Effector memory CD4-positive, alpha-beta T cell (primary cell): ENCODE results near the gene CAPN9.

Experiments
- DNase-seq, 3 donors: peaks; one replicate each; pipeline ENCODE4 v3.0.0-alpha.2; 2020
- H3K27ac ChIP-seq: 2 replicates; pipeline ENCODE4 v1.7.0; 2013; ENCODE audit warnings: mild to moderate bottlenecking, low read length, moderate library complexity; ENCODE audit not compliant: insufficient read depth, poor library complexity, severe bottlenecking
- H3K27me3 ChIP-seq: replicated peaks from 2 replicates; pipeline ENCODE4 v1.7.0; 2013; ENCODE audit warnings: mild to moderate bottlenecking, low read length; ENCODE audit not compliant: insufficient read depth, control insufficient read depth, poor library complexity, severe bottlenecking
- H3K36me3 ChIP-seq: 2 replicates; pipeline ENCODE4 v1.7.0; 2013; ENCODE audit warnings: mild to moderate bottlenecking, low read length, moderate library complexity; ENCODE audit not compliant: control insufficient read depth, insufficient read depth
- H3K4me1 ChIP-seq: 2 replicates; pipeline ENCODE4 v1.7.0; 2013; ENCODE audit warnings: low read length, mild to moderate bottlenecking; ENCODE audit not compliant: control insufficient read depth, insufficient read depth, poor library complexity, severe bottlenecking
- H3K4me3 ChIP-seq: 2 replicates; pipeline ENCODE4 v1.7.0; 2013; ENCODE audit warnings: low read length, low read depth, mild to moderate bottlenecking; ENCODE audit not compliant: insufficient read depth, poor library complexity, severe bottlenecking
- H3K9me3 ChIP-seq: 2 replicates; pipeline ENCODE4 v1.7.0; 2013; ENCODE audit warnings: mild to moderate bottlenecking, low read length, moderate library complexity; ENCODE audit not compliant: control insufficient read depth

CAPN9 gene

DNA sequence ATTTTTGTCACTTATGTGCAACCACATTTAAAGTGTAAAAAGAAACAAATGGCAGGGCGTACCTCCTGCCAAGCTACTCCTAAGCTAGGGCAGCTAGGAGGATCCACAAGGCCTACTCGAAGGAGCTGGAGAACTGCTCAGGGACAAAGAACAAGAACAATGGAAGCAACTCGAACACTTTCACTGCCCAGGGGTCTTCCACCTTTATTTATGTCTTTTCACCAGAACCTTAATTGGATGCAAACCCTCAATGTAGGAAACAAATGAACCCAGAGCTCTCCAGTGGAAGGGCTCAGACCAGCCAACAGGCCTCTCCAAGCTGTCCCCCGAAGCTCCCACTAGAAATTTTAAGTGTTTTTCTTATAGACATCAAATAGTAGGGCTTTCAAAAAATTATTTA, 81.2 kb downstream of the CAPN9 start:
- Histone ChIP-seq H3K9me3 (no peaks in the 10 kb centered on the region), H3K4me1 (no peaks in the 10 kb centered on the region), H3K36me3 (no peaks in the 10 kb centered on the region), H3K27ac (no peak overlapping the region), H3K27me3 (no peaks in the 10 kb centered on the region), H3K4me3 (no peak overlapping the region)
- DNase-seq: no peak

DNA sequence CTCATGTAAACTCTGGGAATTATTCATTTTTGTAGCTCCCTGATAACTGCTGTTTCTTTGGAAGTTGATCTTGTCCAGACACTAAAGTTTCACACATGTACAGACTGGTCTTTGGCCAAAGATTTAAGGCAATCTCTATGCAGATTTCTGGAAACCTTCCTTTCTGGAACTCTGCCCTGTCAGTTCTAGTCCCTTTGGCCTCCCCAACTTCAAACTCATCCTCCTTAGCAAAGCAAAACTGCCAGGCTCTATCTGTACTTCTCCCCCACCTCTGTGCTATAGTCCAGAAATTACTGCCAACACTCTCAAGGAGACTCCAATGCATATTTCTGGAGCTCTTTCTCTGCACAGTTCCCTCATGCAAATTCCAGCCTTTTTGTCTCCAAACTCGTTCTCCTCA, 84.6 kb downstream of the CAPN9 start:
- Histone ChIP-seq H3K4me3 (no peak overlapping the region), H3K36me3 (no peaks in the 10 kb centered on the region), H3K27me3 (no peaks in the 10 kb centered on the region), H3K27ac (no peak overlapping the region), H3K9me3 (no peaks in the 10 kb centered on the region), H3K4me1 (no peaks in the 10 kb centered on the region)
- no peak for DNase-seq

- Histone ChIP-seq H3K36me3 (no peaks in the 10 kb centered on the region), H3K9me3 (no peaks in the 10 kb centered on the region), H3K27ac (no peak overlapping the region), H3K4me3 (no peak overlapping the region), H3K27me3 (no peaks in the 10 kb centered on the region), H3K4me1 (no peaks in the 10 kb centered on the region)
- no peak for DNase-seq
Measured at GRCh38 chr1:230832476-230832875, 85.3 kb downstream of the CAPN9 start.

- DNase-seq: no peak
- H3K27me3 ChIP-seq: no peaks in the 10 kb centered on the region
- H3K27ac ChIP-seq: no peak overlapping the region
- no peaks in the 10 kb centered on the region for H3K4me1 ChIP-seq
- H3K9me3 ChIP-seq: no peaks in the 10 kb centered on the region
- no peaks in the 10 kb centered on the region for H3K36me3 ChIP-seq
- H3K4me3 ChIP-seq: no peak overlapping the region
Measured at GRCh38 chr1:230833511-230833910, 86.3 kb downstream of the CAPN9 start.

DNA sequence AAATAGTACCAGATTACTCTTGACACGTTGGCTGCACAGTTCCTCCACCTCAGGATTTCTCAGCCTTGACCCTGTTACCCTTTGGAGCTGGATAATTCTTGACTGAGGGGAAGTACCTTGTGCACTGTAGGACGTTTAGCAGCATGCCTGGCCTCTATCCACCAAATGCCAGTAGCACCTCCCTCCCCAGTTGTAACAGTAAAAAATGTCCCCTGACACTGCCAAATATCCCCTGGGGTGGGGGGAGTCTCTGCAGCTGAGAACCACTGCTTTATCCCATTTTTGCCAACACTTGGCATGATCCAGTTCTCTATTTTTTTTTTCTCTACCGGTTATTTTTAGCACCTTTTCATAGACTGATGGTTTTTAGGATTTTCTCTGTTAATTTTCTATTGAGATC, 87.1 kb downstream of the CAPN9 start:
- Histone ChIP-seq H3K9me3 (no peaks in the 10 kb centered on the region), H3K4me1 (no peaks in the 10 kb centered on the region), H3K27me3 (no peaks in the 10 kb centered on the region), H3K36me3 (no peaks in the 10 kb centered on the region), H3K4me3 (no peak overlapping the region), H3K27ac (no peak overlapping the region)
- DNase-seq: no peak

DNA sequence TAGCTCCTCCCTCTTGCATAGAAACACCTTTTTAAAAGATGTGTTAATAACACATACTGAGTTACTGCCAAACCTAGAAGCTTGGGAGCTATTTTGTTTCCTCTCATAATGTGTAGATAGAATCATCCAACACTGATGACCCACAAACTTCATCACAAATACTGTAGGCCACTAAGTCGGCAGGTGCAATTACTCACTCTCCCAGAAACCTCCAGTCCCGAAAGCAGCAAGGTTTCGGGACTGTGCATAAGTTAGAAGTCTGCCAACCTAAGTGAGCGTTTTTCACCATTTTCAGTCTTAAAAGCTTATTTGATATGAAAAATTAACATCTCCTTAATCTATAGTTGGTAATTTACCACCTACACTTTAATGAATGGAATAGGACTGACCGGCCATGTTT, 89.2 kb downstream of the CAPN9 start:
- Histone ChIP-seq H3K36me3 (no peaks in the 10 kb centered on the region), H3K27me3 (no peaks in the 10 kb centered on the region), H3K9me3 (no peaks in the 10 kb centered on the region), H3K4me3 (no peak overlapping the region), H3K27ac (no peak overlapping the region), H3K4me1 (no peaks in the 10 kb centered on the region)
- no peak for DNase-seq

DNA sequence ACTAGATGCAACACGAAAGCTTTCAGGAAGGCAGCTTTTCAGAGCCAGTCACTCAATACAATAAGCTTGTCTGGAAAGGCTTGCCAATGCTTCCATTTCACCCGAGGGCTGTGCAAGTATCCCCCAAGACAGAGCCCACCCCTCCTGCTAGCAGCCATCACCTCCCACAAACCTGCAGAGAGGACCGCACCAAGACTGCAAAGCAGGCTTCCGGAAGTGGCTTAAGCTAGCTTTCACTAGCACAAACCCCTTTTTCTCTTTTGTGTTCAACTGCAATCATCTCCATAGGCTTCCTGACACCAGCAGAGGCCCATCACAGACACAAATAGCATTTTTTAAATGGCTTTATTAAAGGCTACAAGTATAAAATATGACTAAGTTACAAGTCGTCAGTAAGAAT, 89.6 kb downstream of the CAPN9 start:
- H3K4me3 ChIP-seq: no peak overlapping the region
- no peaks in the 10 kb centered on the region for H3K27me3 ChIP-seq
- H3K4me1 ChIP-seq: no peaks in the 10 kb centered on the region
- no peaks in the 10 kb centered on the region for H3K9me3 ChIP-seq
- no peak overlapping the region for H3K27ac ChIP-seq
- H3K36me3 ChIP-seq: no peaks in the 10 kb centered on the region
- DNase-seq: no peak

GRCh38 chr1:230839173-230839572, 92.0 kb downstream of the CAPN9 start:
- H3K4me3 ChIP-seq: no peak overlapping the region
- H3K9me3 ChIP-seq: no peaks in the 10 kb centered on the region
- no peaks in the 10 kb centered on the region for H3K27me3 ChIP-seq
- no peaks in the 10 kb centered on the region for H3K4me1 ChIP-seq
- no peak for DNase-seq
- no peak overlapping the region for H3K27ac ChIP-seq
- no peaks in the 10 kb centered on the region for H3K36me3 ChIP-seq

GRCh38 chr1:230842801-230843200, 95.6 kb downstream of the CAPN9 start:
- DNase-seq: no peak
- Histone ChIP-seq H3K27me3 (no peaks in the 10 kb centered on the region), H3K4me3 (no peak overlapping the region), H3K9me3 (no peaks in the 10 kb centered on the region), H3K36me3 (no peaks in the 10 kb centered on the region), H3K4me1 (no peaks in the 10 kb centered on the region), H3K27ac (no peak overlapping the region)

DNA sequence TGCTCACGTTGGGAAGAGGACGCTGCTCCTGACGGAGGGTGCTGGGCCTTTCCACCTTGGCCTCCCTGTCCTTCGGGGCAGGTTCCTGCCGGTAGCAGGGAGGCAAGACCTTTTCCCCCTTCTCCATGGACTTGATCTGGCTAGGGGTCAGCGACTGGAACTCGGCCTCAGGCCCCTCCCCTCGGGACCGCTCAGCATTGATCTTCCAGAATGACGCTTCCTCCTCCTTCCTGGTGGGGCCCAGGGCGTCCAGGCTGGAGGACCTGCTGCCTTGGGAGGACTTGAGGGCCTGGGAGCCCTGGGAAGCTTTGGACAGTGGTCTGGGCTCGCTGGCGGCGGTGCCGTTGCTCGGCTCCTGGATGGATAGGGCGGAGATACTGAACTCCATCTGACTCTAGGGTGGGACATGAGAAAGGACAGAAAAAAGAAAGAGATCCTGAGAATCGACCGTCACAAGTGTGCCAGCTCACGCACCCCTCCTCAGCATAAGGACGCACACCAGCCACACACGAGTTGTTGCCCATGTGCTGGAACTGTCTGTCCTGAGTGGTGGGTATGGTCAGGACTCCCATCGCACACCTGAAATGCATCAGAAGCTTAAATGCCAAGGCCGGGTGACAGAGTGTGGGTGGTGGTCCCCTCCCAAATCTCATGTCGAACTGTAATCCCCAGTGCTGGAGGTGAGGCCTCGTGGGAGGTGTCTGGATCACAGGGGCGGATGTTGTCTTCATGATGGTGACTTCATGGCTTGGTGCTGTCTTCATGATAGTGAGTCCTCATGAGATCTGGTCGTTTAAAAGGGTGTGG, 96.5 kb downstream of the CAPN9 start:
- H3K27ac ChIP-seq: no peak overlapping the region
- no peak overlapping the region for H3K4me3 ChIP-seq
- H3K36me3 ChIP-seq: no peaks in the 10 kb centered on the region
- DNase-seq: no peak
- H3K4me1 ChIP-seq: no peaks in the 10 kb centered on the region
- no peaks in the 10 kb centered on the region for H3K27me3 ChIP-seq
- no peaks in the 10 kb centered on the region for H3K9me3 ChIP-seq
